Breast epithelium (tissue), 3 donors: ENCODE data around the gene FMNL2.

ENCODE experiments used
- CTCF ChIP-seq, 3 donors: fragments of 450-650 bp; IDR thresholded peaks; one replicate each; pipeline ENCODE4 v1.5.1; 2016 to 2017; ENCODE audit warnings: antibody characterized with exemption in 3 of 3, mild to moderate bottlenecking in 3 of 3, moderate library complexity in 3 of 3
- POLR2AphosphoS5 ChIP-seq, 3 donors: sonication (generic); formaldehyde crosslinking; IDR thresholded peaks; one replicate each; pipeline ENCODE4 v1.6.1; 2017; ENCODE audit warnings: antibody characterized with exemption in 3 of 3

- TF ChIP-seq CTCF (IDR thresholded peaks at IDR 0.05) (no peak), POLR2AphosphoS5 (IDR thresholded peaks at IDR 0.05) (no peak)
Measured at GRCh38 chr2:152682663-152683062, 347.7 kb downstream of the FMNL2 start.
